ENCODE data around the gene CHCHD6.

DNA sequence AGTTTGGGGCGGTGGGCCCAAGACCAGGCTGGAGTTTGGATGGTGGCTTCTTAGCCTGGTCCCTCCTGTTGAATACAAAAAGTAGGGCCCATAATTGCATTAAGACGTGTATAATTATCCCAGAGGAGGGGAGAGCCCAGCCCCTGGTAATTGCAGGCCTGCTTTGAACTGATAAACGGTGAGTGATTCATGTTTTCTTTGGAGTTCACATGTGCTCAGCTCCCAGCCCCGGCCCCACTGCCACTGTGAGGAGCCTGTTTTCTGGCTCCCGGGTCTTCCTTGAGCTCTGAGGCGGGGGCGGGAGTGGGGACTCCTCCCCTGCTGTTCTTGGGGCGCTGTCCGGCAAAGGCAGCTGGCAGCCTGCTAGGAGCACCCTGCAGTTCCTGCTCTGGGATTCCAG is 282.0 kb downstream of the CHCHD6 start:
- TF ChIP-seq, protein P1, sequence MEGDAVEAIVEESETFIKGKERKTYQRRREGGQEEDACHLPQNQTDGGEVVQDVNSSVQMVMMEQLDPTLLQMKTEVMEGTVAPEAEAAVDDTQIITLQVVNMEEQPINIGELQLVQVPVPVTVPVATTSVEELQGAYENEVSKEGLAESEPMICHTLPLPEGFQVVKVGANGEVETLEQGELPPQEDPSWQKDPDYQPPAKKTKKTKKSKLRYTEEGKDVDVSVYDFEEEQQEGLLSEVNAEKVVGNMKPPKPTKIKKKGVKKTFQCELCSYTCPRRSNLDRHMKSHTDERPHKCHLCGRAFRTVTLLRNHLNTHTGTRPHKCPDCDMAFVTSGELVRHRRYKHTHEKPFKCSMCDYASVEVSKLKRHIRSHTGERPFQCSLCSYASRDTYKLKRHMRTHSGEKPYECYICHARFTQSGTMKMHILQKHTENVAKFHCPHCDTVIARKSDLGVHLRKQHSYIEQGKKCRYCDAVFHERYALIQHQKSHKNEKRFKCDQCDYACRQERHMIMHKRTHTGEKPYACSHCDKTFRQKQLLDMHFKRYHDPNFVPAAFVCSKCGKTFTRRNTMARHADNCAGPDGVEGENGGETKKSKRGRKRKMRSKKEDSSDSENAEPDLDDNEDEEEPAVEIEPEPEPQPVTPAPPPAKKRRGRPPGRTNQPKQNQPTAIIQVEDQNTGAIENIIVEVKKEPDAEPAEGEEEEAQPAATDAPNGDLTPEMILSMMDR (IDR thresholded peaks at IDR 0.05) = no peak
- no peak for TF ChIP-seq POLR2A (IDR thresholded peaks at IDR 0.05)
